ENCODE results near the gene TEN1. TPM values are rescaled to one million over a fixed set of nuclear protein-coding genes. Genes with fewer than 3 reads are reported as not detected.
"Not testable (repeated sequence)": the region's sequence is repeated elsewhere in the genome, so short reads cannot be mapped to it uniquely, and the experiment has no call there.

The TEN1 gene
- total and polyA plus RNA-seq, 4 donors = 12.0 to 30.0 (median 16.5) TPM

- H3K4me3 ChIP-seq (ENCODE audit: low read depth in 1 of 3, low read length in 3 of 3) = no peak overlapping the region
- peaks cover 14 to 59% (median 50%) of the 10 kb centered on the region in 4 donors for H3K36me3 ChIP-seq (ENCODE audit: control insufficient read depth in 4 of 4, insufficient read depth in 3 of 4, low read depth in 1 of 4, low read length in 3 of 4)
- H3K27ac ChIP-seq (ENCODE audit: low read depth in 1 of 2, low read length in 2 of 2) = no peak overlapping the region
- no peaks in the 10 kb centered on the region for H3K9me3 ChIP-seq (ENCODE audit: control insufficient read depth in 4 of 4, low read length in 3 of 4)
- TF ChIP-seq FOXA1 (IDR thresholded peaks at IDR 0.05) = no peak
- TF ChIP-seq ATF3 (IDR thresholded peaks at IDR 0.05) = no peak
- no peak for TF ChIP-seq FOXA2 (IDR thresholded peaks at IDR 0.05)
- TF ChIP-seq CTCF (IDR thresholded peaks at IDR 0.05; ENCODE audit: low read depth, low read length, missing input control) = no peak
- TF ChIP-seq EGR1 (IDR thresholded peaks at IDR 0.05; ENCODE audit: low read depth in 2 of 2) = no peak
- no peak for TF ChIP-seq SP1 (IDR thresholded peaks at IDR 0.05)
- TF ChIP-seq RAD21 (IDR thresholded peaks at IDR 0.05) = no peak
- no peak for TF ChIP-seq HNF4A (conservative IDR thresholded peaks at IDR 0.05)
- 86% methylated on average over 6 of the region's 6 CpGs for WGBS
- H3K9ac ChIP-seq (ENCODE audit: low read depth in 1 of 2, low read length in 2 of 2) = no peak overlapping the region
- peaks cover 0 to 2% (median 0%) of the 10 kb centered on the region in 4 donors for H3K4me1 ChIP-seq (ENCODE audit: control insufficient read depth in 4 of 4, insufficient read depth in 4 of 4, low read length in 3 of 4)
- no peaks in the 10 kb centered on the region for H3K27me3 ChIP-seq (ENCODE audit: control insufficient read depth in 4 of 4, insufficient read depth in 4 of 4, low read length in 3 of 4)
- no peak for DNase-seq (ENCODE audit: low spot score)
Measured at GRCh38 chr17:76039121-76039520, 60.1 kb downstream of the TEN1 start.

GRCh38 chr17:76040376-76040775, 61.3 kb downstream of the TEN1 start:
- Histone ChIP-seq H3K9me3 (ENCODE audit: control insufficient read depth in 4 of 4, low read length in 3 of 4) (no peaks in the 10 kb centered on the region), H3K27me3 (ENCODE audit: control insufficient read depth in 4 of 4, insufficient read depth in 4 of 4, low read length in 3 of 4) (no peaks in the 10 kb centered on the region), H3K4me1 (ENCODE audit: control insufficient read depth in 4 of 4, insufficient read depth in 4 of 4, low read length in 3 of 4) (peaks cover 0 to 2% (median 0%) of the 10 kb centered on the region in 4 donors), H3K4me3 (ENCODE audit: low read depth in 1 of 3, low read length in 3 of 3) (no peak overlapping the region), H3K36me3 (ENCODE audit: control insufficient read depth in 4 of 4, insufficient read depth in 3 of 4, low read depth in 1 of 4, low read length in 3 of 4) (peaks cover 20 to 71% (median 61%) of the 10 kb centered on the region in 4 donors), H3K27ac (ENCODE audit: low read depth in 1 of 2, low read length in 2 of 2) (no peak overlapping the region), H3K9ac (ENCODE audit: low read depth in 1 of 2, low read length in 2 of 2) (no peak overlapping the region)
- DNase-seq (ENCODE audit: low spot score) = no peak
- 81% methylated on average over 6 of the region's 6 CpGs for WGBS
- TF ChIP-seq SP1 (IDR thresholded peaks at IDR 0.05) = no peak
- TF ChIP-seq NR2F2 (IDR thresholded peaks at IDR 0.05) = no peak
- TF ChIP-seq YY1 (IDR thresholded peaks at IDR 0.05) = no peak
- TF ChIP-seq FOXA2 (IDR thresholded peaks at IDR 0.05) = no peak
- no peak for TF ChIP-seq FOXA1 (IDR thresholded peaks at IDR 0.05)
- no peak for TF ChIP-seq RAD21 (IDR thresholded peaks at IDR 0.05)
- TF ChIP-seq, protein P1, sequence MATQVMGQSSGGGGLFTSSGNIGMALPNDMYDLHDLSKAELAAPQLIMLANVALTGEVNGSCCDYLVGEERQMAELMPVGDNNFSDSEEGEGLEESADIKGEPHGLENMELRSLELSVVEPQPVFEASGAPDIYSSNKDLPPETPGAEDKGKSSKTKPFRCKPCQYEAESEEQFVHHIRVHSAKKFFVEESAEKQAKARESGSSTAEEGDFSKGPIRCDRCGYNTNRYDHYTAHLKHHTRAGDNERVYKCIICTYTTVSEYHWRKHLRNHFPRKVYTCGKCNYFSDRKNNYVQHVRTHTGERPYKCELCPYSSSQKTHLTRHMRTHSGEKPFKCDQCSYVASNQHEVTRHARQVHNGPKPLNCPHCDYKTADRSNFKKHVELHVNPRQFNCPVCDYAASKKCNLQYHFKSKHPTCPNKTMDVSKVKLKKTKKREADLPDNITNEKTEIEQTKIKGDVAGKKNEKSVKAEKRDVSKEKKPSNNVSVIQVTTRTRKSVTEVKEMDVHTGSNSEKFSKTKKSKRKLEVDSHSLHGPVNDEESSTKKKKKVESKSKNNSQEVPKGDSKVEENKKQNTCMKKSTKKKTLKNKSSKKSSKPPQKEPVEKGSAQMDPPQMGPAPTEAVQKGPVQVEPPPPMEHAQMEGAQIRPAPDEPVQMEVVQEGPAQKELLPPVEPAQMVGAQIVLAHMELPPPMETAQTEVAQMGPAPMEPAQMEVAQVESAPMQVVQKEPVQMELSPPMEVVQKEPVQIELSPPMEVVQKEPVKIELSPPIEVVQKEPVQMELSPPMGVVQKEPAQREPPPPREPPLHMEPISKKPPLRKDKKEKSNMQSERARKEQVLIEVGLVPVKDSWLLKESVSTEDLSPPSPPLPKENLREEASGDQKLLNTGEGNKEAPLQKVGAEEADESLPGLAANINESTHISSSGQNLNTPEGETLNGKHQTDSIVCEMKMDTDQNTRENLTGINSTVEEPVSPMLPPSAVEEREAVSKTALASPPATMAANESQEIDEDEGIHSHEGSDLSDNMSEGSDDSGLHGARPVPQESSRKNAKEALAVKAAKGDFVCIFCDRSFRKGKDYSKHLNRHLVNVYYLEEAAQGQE (IDR thresholded peaks at IDR 0.05) = no peak
- no peak for TF ChIP-seq HNF4G (IDR thresholded peaks at IDR 0.05)
- no peak for TF ChIP-seq EGR1 (IDR thresholded peaks at IDR 0.05; ENCODE audit: low read depth in 2 of 2)
- no peak for TF ChIP-seq RXRA (IDR thresholded peaks at IDR 0.05)
- no peak for TF ChIP-seq ATF3 (IDR thresholded peaks at IDR 0.05)
- no peak for TF ChIP-seq HNF4A (conservative IDR thresholded peaks at IDR 0.05)
- TF ChIP-seq GABPA (IDR thresholded peaks at IDR 0.05 in 1 of 2, conservative IDR thresholded peaks at IDR 0.05 in 1 of 2) = no peak

DNA sequence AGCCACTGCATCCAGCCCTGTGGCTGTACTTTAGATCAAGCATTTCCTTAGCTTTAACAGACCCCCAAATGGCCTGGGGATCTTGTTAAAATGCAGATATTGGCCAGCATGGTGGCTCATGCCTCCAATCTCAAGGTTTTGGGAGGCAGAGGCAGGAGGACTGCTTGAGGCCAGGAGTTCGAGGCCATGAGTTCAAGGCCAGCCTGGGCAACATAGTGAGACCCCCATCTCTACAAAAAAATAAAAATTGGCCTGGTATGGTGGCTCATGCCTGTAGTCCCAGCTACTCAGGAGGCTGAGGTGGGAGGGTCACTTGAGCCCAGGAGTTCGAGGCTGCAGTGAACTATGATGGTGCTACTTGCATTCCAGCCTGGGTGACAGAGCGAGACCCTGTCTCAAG, 63.8 kb downstream of the TEN1 start:
- not testable (repeated sequence) for H3K9me3 ChIP-seq (ENCODE audit: control insufficient read depth in 4 of 4, low read length in 3 of 4); H3K9ac ChIP-seq (ENCODE audit: low read depth in 1 of 2, low read length in 2 of 2); H3K27ac ChIP-seq (ENCODE audit: low read depth in 1 of 2, low read length in 2 of 2); H3K27me3 ChIP-seq (ENCODE audit: control insufficient read depth in 4 of 4, insufficient read depth in 4 of 4, low read length in 3 of 4); H3K4me1 ChIP-seq (ENCODE audit: control insufficient read depth in 4 of 4, insufficient read depth in 4 of 4, low read length in 3 of 4); DNase-seq (ENCODE audit: low spot score); H3K4me3 ChIP-seq (ENCODE audit: low read depth in 1 of 3, low read length in 3 of 3)
- peaks cover 20 to 89% (median 78%) of the 10 kb centered on the region in 4 donors for H3K36me3 ChIP-seq (ENCODE audit: control insufficient read depth in 4 of 4, insufficient read depth in 3 of 4, low read depth in 1 of 4, low read length in 3 of 4)
- 98% methylated on average over 3 of the region's 3 CpGs for WGBS

- WGBS = 82% methylated on average over 11 of the region's 11 CpGs
- not testable (repeated sequence) for H3K27me3 ChIP-seq (ENCODE audit: control insufficient read depth in 4 of 4, insufficient read depth in 4 of 4, low read length in 3 of 4); H3K27ac ChIP-seq (ENCODE audit: low read depth in 1 of 2, low read length in 2 of 2)
Measured at GRCh38 chr17:76044475-76045007, 65.5 kb downstream of the TEN1 start.

More at GRCh38 chr17:76044475-76045007, 65.5 kb downstream of the TEN1 start:
- not testable (repeated sequence) for H3K9me3 ChIP-seq (ENCODE audit: control insufficient read depth in 4 of 4, low read length in 3 of 4); H3K4me3 ChIP-seq (ENCODE audit: low read depth in 1 of 3, low read length in 3 of 3); H3K4me1 ChIP-seq (ENCODE audit: control insufficient read depth in 4 of 4, insufficient read depth in 4 of 4, low read length in 3 of 4); DNase-seq (ENCODE audit: low spot score); H3K9ac ChIP-seq (ENCODE audit: low read depth in 1 of 2, low read length in 2 of 2)
- H3K36me3 ChIP-seq (ENCODE audit: control insufficient read depth in 4 of 4, insufficient read depth in 3 of 4, low read depth in 1 of 4, low read length in 3 of 4) = peaks cover 26 to 89% (median 80%) of the 10 kb centered on the region in 4 donors

Data from liver (tissue), 9 donors.